PC-9 (cell line): ENCODE measurements around the gene GLOD4. TPM values are rescaled to one million over a fixed set of nuclear protein-coding genes. Genes with fewer than 3 reads are reported as not detected.
A peak's percentile ranks its signal among the peaks of the same experiment; 100 is the strongest.
"Not testable (repeated sequence)": the region's sequence is repeated elsewhere in the genome, so short reads cannot be mapped to it uniquely, and the experiment has no call there.

Experiments
- BruUV-seq: library from RNA; stranded (reverse); fragments of 400-500 nt; replicated peaks from 2 replicates; lab custom pipeline; 2021; lab: Mats Ljungman, UMichigan
- CTCF ChIA-PET: fragments of 300-600 bp; sonication (Branson Sonifier 250); formaldehyde crosslinking; loops from one replicate; lab custom pipeline; 2022; ENCODE audit warnings: antibody characterized with exemption; lab: Charles Lee
- POLR2A ChIA-PET: fragments of 300-600 bp; sonication (Branson Sonifier 250); formaldehyde crosslinking; loops from one replicate; lab custom pipeline; 2022; ENCODE audit warnings: antibody characterized with exemption; ENCODE audit not compliant: unreplicated experiment; lab: Charles Lee
- DNase-seq, 2 experiments: peaks; one replicate each; pipeline versions ENCODE4 v3.0.0 to v3.0.0-alpha.2; 2015 to 2022; ENCODE audit warnings: mixed read lengths in 1 of 2
- H2AFZ ChIP-seq: fragments of 200-600 bp; sonication (generic); 2 replicates; pipeline ENCODE4 v1.8.1; 2017; ENCODE audit warnings: antibody characterized with exemption
- H3F3A ChIP-seq: fragments of 200-600 bp; sonication (generic); 2 replicates; pipeline ENCODE4 v1.8.1; 2017; ENCODE audit warnings: antibody characterized with exemption, mild to moderate bottlenecking, low read depth; ENCODE audit not compliant: insufficient read depth
- H3K27ac ChIP-seq: fragments of 200-600 bp; sonication (generic); 2 replicates; pipeline ENCODE4 v1.6.1; 2016; ENCODE audit warnings: mixed run types
- H3K27me3 ChIP-seq: fragments of 200-600 bp; sonication (generic); 2 replicates; pipeline ENCODE4 v1.6.1; 2016; ENCODE audit warnings: low read depth, mixed run types; ENCODE audit not compliant: insufficient read depth
- H3K36me3 ChIP-seq: fragments of 200-600 bp; sonication (generic); 2 replicates; pipeline ENCODE4 v1.6.1; 2016; ENCODE audit warnings: low read depth, mixed run types
- H3K4me1 ChIP-seq: fragments of 200-600 bp; sonication (generic); replicated peaks from 2 replicates; pipeline ENCODE4 v1.6.1; 2016; ENCODE audit warnings: mixed run types; ENCODE audit not compliant: insufficient read depth
- H3K4me2 ChIP-seq: fragments of 200-600 bp; sonication (generic); 2 replicates; pipeline ENCODE4 v1.6.1; 2017; ENCODE audit warnings: mixed run types
- H3K4me3 ChIP-seq: fragments of 200-600 bp; sonication (generic); 2 replicates; pipeline ENCODE4 v1.6.1; 2016; ENCODE audit warnings: mixed run types
- H3K79me2 ChIP-seq: fragments of 200-600 bp; sonication (generic); 2 replicates; pipeline ENCODE4 v1.6.1; 2017; ENCODE audit warnings: low read depth, mixed run types
- H3K9me2 ChIP-seq: fragments of 200-600 bp; sonication (generic); 2 replicates; pipeline ENCODE4 v1.8.1; 2017; ENCODE audit warnings: mild to moderate bottlenecking; ENCODE audit not compliant: insufficient read depth
- H3K9me3 ChIP-seq: fragments of 200-600 bp; sonication (generic); 2 replicates; pipeline ENCODE4 v1.8.1; 2016; ENCODE audit warnings: low read depth; ENCODE audit not compliant: insufficient read depth
- H4K20me1 ChIP-seq: fragments of 200-600 bp; sonication (generic); 2 replicates; pipeline ENCODE4 v1.8.1; 2017; ENCODE audit not compliant: insufficient read depth
- CTCF ChIP-seq: fragments of 200-600 bp; sonication (generic); conservative IDR thresholded peaks from 2 replicates; pipeline ENCODE4 v1.6.1; 2017; ENCODE audit warnings: mixed run types, antibody characterized with exemption, mild to moderate bottlenecking, moderate library complexity
- EZH2 ChIP-seq: fragments of 200-600 bp; sonication (generic); IDR thresholded peaks from 2 replicates; pipeline ENCODE4 v1.8.0; 2017; ENCODE audit warnings: antibody characterized with exemption, low read depth
- intact Hi-C: fragments of 100-400 bp; cut with micrococcal nuclease; formaldehyde crosslinking; loops from one replicate; pipeline ENCODE4 v1.10.0; 2022; ENCODE audit not compliant: unreplicated experiment
- total RNA-seq: library from RNA; stranded (reverse); gene quantifications from 2 replicates; pipeline ENCODE4 v1.2.3, GENCODE V29; 2021

The GLOD4 gene
- total RNA-seq, 1 experiment from 2014 or later, result 110 TPM

DNA sequence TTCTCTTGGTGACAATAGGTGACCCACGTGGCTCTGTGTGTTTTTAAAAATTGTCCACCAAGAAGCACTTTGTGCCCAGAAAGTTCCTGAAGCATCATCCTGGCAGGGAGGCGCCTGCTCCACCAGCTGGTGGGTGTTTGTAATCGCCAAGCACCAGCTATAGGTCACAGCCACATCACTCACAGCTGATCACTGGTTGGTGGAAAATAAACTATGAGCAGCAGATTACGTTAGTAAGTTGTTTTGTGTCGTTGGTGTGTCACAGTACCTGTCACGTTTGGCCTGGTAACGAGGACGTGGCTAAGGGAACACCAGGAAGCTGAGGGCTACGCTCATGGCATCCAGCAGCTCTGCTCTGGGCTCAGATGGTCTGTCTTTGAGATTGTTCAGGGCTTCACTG, 10.2 kb upstream of the GLOD4 start:
- ChIA-PET CTCF (no interaction called here), POLR2A (no interaction called here)
- H2AFZ ChIP-seq, result no peak overlapping the region
- no peaks in the 10 kb centered on the region for H3K9me3 ChIP-seq
- TF ChIP-seq EZH2 (no peak), CTCF (peak; percentile 29; the same call in 1 of the 2 replicates)
- H3K79me2 ChIP-seq, result no peaks in the 10 kb centered on the region
- intact Hi-C loops, result loop anchor here (5.0 kb wide), 1 partner anchor 395 kb away; no protein-coding TSS in a partner anchor
- H4K20me1 ChIP-seq, result peaks cover 21% of the 10 kb centered on the region
- H3K4me2 ChIP-seq, result no peak overlapping the region
- no peaks in the 10 kb centered on the region for H3K9me2 ChIP-seq
- no TSS peak for BruUV-seq
- H3K27me3 ChIP-seq, result no peaks in the 10 kb centered on the region
- H3K27ac ChIP-seq, result no peak overlapping the region
- 0 out of 2 replicates have a peak, but pooled peaks cover 22% of the 10 kb centered on the region for H3K36me3 ChIP-seq
- H3K4me3 ChIP-seq, result no peak overlapping the region
- peaks cover 16% of the 10 kb centered on the region; the same call in 1 of the 2 replicates for H3F3A ChIP-seq
- DNase-seq, result no peak
- no peaks in the 10 kb centered on the region for H3K4me1 ChIP-seq

GRCh38 chr17:791829-792228, 9.7 kb upstream of the GLOD4 start:
- H3K4me2 ChIP-seq, result no peak overlapping the region
- intact Hi-C loops, result loop anchor here (5.0 kb wide), 1 partner anchor 395 kb away; no protein-coding TSS in a partner anchor
- no TSS peak for BruUV-seq

DNA sequence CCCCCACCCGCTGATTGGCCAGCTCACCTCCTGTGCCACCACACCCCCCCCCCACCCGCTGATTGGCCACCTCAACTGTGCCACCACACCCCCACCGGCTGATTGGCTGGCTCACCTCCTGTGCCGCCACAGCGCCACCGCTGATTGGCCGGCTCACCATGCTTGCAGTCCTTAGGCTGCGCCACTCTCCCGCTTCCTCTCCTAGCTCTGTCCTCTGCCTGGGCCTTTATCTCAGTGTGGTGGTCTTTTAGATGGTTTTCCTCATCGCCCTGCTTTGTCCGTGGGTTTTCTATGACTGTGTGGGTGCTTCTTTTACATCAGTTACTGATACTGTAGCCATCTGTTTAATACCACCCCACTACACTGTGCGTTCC, 8.8 kb upstream of the GLOD4 start:
- H3K9me2 ChIP-seq, BruUV-seq, H3K9me3 ChIP-seq, H3K4me3 ChIP-seq, H3K79me2 ChIP-seq, H3K27me3 ChIP-seq, POLR2A ChIA-PET, H3K4me2 ChIP-seq, DNase-seq, H3K4me1 ChIP-seq, H3K27ac ChIP-seq, CTCF ChIA-PET, H2AFZ ChIP-seq: not testable (repeated sequence)
- intact Hi-C loops, result loop anchor here (5.0 kb wide), 1 partner anchor 396 kb away; no protein-coding TSS in a partner anchor
- H4K20me1 ChIP-seq, result peaks cover 20% of the 10 kb centered on the region
- H3F3A ChIP-seq, result peaks cover 14% of the 10 kb centered on the region; the same call in 1 of the 2 replicates
- 0 out of 2 replicates have a peak, but pooled peaks cover 22% of the 10 kb centered on the region for H3K36me3 ChIP-seq

More at GRCh38 chr17:791829-792228, 9.7 kb upstream of the GLOD4 start:
- Histone ChIP-seq H3K4me1 (no peaks in the 10 kb centered on the region), H3K4me3 (no peak overlapping the region), H3K27ac (no peak overlapping the region), H3K36me3 (0 out of 2 replicates have a peak, but pooled peaks cover 22% of the 10 kb centered on the region), H3K9me3 (no peaks in the 10 kb centered on the region), H3K79me2 (no peaks in the 10 kb centered on the region), H3K27me3 (no peaks in the 10 kb centered on the region), H2AFZ (no peak overlapping the region), H3K9me2 (no peaks in the 10 kb centered on the region), H4K20me1 (peaks cover 21% of the 10 kb centered on the region), H3F3A (peaks cover 16% of the 10 kb centered on the region; the same call in 1 of the 2 replicates)
- no peak for DNase-seq
- CTCF ChIA-PET, result no interaction called here
- POLR2A ChIA-PET, result no interaction called here
- TF ChIP-seq EZH2 (no peak), CTCF (no peak)

DNA sequence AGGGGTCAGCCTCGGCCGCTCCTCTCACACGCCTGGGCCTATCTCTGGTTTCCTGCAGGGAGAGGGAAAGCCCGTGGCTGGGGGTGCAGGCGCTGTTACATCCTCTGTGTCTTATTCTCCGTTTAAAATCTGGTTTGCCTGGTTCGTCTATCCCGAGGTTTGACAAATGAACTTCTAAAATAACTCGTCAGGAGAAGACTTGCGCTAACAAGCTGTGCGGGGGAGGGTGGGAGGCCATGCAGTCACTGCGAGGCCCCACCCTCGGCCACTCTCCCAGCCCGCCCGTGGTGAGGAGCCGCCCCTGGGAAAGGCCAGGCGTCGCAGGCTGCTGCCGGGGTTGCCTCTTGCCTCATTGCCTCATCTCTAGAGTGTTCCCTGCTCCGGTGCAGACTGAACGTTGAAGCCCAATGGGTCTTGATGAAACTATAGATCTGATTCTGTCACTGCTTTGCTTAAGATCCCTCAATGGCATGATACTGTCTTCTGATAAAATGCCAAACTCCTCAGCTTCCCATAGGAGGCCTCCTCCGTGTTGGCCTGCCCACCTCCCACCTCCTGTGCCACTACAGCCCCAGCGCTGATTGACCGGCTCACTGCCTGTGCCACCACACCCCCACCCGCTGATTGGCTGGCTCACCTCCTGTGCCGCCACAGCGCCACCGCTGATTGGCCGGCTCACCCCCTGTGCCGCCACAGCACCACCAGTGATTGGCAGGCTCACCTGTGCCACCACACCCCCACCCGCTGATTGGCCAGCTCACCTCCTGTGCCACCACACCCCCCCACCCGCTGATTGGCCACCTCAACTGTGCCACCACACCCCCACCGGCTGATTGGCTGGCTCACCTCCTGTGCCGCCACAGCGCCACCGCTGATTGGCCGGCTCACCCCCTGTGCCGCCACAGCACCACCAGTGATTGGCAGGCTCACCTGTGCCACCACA, 8.1 kb upstream of the GLOD4 start:
- H3K27me3 ChIP-seq, BruUV-seq, H3K9me3 ChIP-seq, H3K4me3 ChIP-seq, H3F3A ChIP-seq, DNase-seq, H3K4me1 ChIP-seq, H3K9me2 ChIP-seq, CTCF ChIA-PET, POLR2A ChIA-PET, H3K79me2 ChIP-seq, H3K27ac ChIP-seq, H2AFZ ChIP-seq, H3K4me2 ChIP-seq: not testable (repeated sequence)
- peaks cover 15% of the 10 kb centered on the region for H4K20me1 ChIP-seq
- H3K36me3 ChIP-seq, result 0 out of 2 replicates have a peak, but pooled peaks cover 22% of the 10 kb centered on the region
- intact Hi-C loops, result loop anchor here (5.0 kb wide), 1 partner anchor 397 kb away; no protein-coding TSS in a partner anchor
